Kidney (tissue), 14 donors: ENCODE results near the gene BTBD8. TPM values are rescaled to one million over a fixed set of nuclear protein-coding genes. Genes with fewer than 3 reads are reported as not detected.

Experiments used
- DNase-seq, 5 donors: peaks; one replicate each; pipeline ENCODE4 v3.0.0-alpha.2; 2013 to 2020
- FAIRE-seq: peaks from 2 replicates; lab custom pipeline; 2012; peaks lifted over from hg19 to GRCh38; lab: Jason Lieb, UNC
- H3K27ac ChIP-seq, 2 donors: one replicate each; pipeline ENCODE4 v1.7.0; 2013; ENCODE audit warnings: low read depth in 2 of 2, low read length in 2 of 2, inconsistent platforms in 1 of 2
- H3K27me3 ChIP-seq: one replicate; pipeline ENCODE4 v1.7.1; 2013; ENCODE audit warnings: low read length, inconsistent platforms; ENCODE audit not compliant: control insufficient read depth, insufficient read depth
- H3K36me3 ChIP-seq, 3 donors: one replicate each; pipeline versions ENCODE4 v1.7.0 to v1.7.1; 2013; ENCODE audit warnings: low read length in 3 of 3, control low read depth in 1 of 3, inconsistent platforms in 1 of 3; ENCODE audit not compliant: insufficient read depth in 3 of 3, control insufficient read depth in 2 of 3
- H3K4me1 ChIP-seq, 3 donors: one replicate each; pipeline versions ENCODE4 v1.7.0 to v1.7.1; 2013; ENCODE audit warnings: low read length in 3 of 3, inconsistent platforms in 1 of 3, low read depth in 1 of 3; ENCODE audit not compliant: control insufficient read depth in 2 of 3, insufficient read depth in 2 of 3
- H3K4me3 ChIP-seq, 3 donors: one replicate each; pipeline versions ENCODE4 v1.7.0 to v1.8.1; 2013; ENCODE audit warnings: low read length in 3 of 3, control low read depth in 1 of 3, inconsistent platforms in 1 of 3
- H3K9ac ChIP-seq, 3 donors: one replicate each; pipeline versions ENCODE4 v1.7.0 to v1.7.1; 2013; ENCODE audit warnings: low read length in 3 of 3, control low read depth in 1 of 3, inconsistent platforms in 1 of 3
- H3K9me3 ChIP-seq, 3 donors: one replicate each; pipeline versions ENCODE4 v1.7.0 to v1.7.1; 2013; ENCODE audit warnings: low read length in 3 of 3, control low read depth in 1 of 3, inconsistent platforms in 1 of 3; ENCODE audit not compliant: control insufficient read depth in 2 of 3, insufficient read depth in 1 of 3
- CTCF ChIP-seq: IDR thresholded peaks from 3 replicates; pipeline ENCODE4 v1.5.1; 2012; ENCODE audit warnings: mild to moderate bottlenecking, moderate library complexity, borderline replicate concordance; ENCODE audit not compliant: insufficient read depth; ENCODE audit errors: extremely low read depth
- intact Hi-C: fragments of 100-400 bp; cut with DNase I; formaldehyde crosslinking; loops from one replicate; pipeline ENCODE4 v1.11.1; 2022
- polyA plus RNA-seq: library from polyadenylated mRNA; stranded (reverse); fragments of 350-450 nt; fragmentation: Illumina TruSeq; extraction: RNeasy Lipid Tissue Mini Kit (QIAGEN cat#74804); gene quantifications from one replicate; pipeline ENCODE4 v1.2.3, GENCODE V29; 2014; ENCODE audit warnings: low read depth, low replicate concordance; ENCODE audit not compliant: insufficient read depth
- total RNA-seq: library from RNA; stranded (reverse); fragmentation: NEBNext Ultra II Directional; extraction: Animal tissue kit (Norgen Biotek cat#: 25700); gene quantifications from one replicate; pipeline ENCODE4 v1.2.1, GENCODE V29; 2021
- donor health status: control.
- donor health status: control.
- donor health status: control.
- donor health status: control.
- donor health status: control.
- donor health status: DM: yes; HTN: yes; CAD: no.
- donor health status: Normal renal cell carcinoma (clear cell type).

BTBD8 gene
- total and polyA plus RNA-seq, 2 donors from 2014 or later: 0.99 to 5.8 TPM

GRCh38 chr1:92126088-92126487, 45.9 kb downstream of the BTBD8 start:
- no peaks in the 10 kb centered on the region for H3K27me3 ChIP-seq
- FAIRE-seq: no peak
- TF ChIP-seq CTCF: no peak
- no peaks in the 10 kb centered on the region for H3K4me1 ChIP-seq
- H3K27ac ChIP-seq: no peak overlapping the region
- H3K9me3 ChIP-seq: no peaks in the 10 kb centered on the region
- no peaks in the 10 kb centered on the region for H3K36me3 ChIP-seq
- H3K4me3 ChIP-seq: no peak overlapping the region
- H3K9ac ChIP-seq: no peak overlapping the region
- no peak for DNase-seq
- intact Hi-C loops: no loop called here

DNA sequence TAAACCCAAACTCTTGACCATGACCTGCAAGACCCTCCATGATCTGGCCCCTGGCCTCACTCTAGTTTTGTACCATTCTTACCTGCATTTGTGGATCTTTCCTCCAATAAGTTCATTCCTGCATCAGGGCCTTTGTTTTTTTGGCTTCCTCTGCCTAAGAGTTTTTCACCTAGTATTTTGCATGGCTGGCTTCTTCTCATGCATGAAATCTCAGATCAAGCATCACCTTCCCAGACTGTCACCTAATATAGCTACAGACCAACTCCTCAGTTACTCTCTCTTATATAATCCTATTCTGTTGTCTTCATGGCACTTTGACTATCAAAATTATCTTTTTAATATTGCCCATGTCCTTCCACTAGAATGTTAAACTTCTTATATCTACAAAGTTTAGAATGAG, 54.2 kb downstream of the BTBD8 start:
- DNase-seq: peak in 2 of 5 donors; percentile 19 to 32
- H3K36me3 ChIP-seq: no peaks in the 10 kb centered on the region
- FAIRE-seq: no peak
- H3K9me3 ChIP-seq: no peaks in the 10 kb centered on the region
- H3K9ac ChIP-seq: no peak overlapping the region
- TF ChIP-seq CTCF: no peak
- H3K4me1 ChIP-seq: no peaks in the 10 kb centered on the region
- no peak overlapping the region for H3K27ac ChIP-seq
- no peak overlapping the region for H3K4me3 ChIP-seq
- intact Hi-C loops: no loop called here
- no peaks in the 10 kb centered on the region for H3K27me3 ChIP-seq

DNA sequence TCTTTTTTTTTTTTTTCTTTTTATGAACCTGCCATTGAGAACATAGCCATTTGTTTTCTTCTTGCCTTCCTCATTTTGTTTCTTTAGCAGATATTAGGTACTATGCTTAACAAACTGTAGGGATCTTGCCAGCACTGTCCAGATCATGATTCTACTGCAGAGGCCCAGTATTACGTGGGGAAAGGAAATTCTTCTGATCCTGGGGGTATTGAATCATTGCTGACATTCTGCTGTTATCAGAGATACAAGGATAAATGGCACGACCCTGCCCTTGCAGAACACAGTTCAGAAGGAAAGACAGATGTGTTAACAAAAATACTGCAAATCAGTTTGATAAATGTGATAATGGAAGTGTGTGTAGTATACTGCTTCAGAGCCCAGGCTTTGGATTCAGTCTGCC, 56.2 kb downstream of the BTBD8 start:
- FAIRE-seq (no peak), DNase-seq (no peak)
- H3K9ac ChIP-seq: no peak overlapping the region
- H3K27ac ChIP-seq: no peak overlapping the region
- TF ChIP-seq CTCF: no peak
- intact Hi-C loops: no loop called here
- H3K4me3 ChIP-seq: no peak overlapping the region
- H3K4me1 ChIP-seq: no peaks in the 10 kb centered on the region
- no peaks in the 10 kb centered on the region for H3K27me3 ChIP-seq
- H3K36me3 ChIP-seq: no peaks in the 10 kb centered on the region
- no peaks in the 10 kb centered on the region for H3K9me3 ChIP-seq

DNA sequence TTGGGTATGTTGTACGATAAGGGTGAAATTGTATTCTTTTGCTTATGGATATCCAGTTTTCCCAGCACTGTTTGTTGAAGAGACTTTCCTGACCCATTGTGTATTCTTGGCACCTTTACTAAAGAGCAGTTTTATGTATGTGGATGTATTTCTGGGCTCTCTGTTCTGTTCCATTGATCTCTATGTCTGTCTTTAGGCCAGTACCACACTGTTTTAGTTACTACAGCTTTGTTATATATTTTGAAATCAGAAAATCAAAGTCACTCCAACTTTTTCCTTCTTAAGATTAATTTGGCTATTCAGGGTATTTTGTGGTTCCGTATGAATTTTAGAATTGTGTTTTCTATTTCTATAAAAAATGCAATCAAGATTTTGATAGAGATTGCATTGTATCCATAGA, 74.8 kb downstream of the BTBD8 start:
- FAIRE-seq (no peak), DNase-seq (no peak)
- intact Hi-C loops: no loop called here
- no peak for TF ChIP-seq CTCF
- Histone ChIP-seq H3K9ac (no peak overlapping the region), H3K9me3 (peaks cover 0 to 13% (median 4%) of the 10 kb centered on the region in 3 donors), H3K27me3 (no peaks in the 10 kb centered on the region), H3K36me3 (peaks cover 0 to 2% (median 0%) of the 10 kb centered on the region in 3 donors), H3K27ac (no peak overlapping the region), H3K4me1 (no peaks in the 10 kb centered on the region), H3K4me3 (no peak overlapping the region)
